GM21390 (cell line): ENCODE measurements around the gene ATP6V1B1.
A peak's percentile ranks its signal among the peaks of the same experiment; 100 is the strongest.

Experiments
- ATAC-seq: cut with Tn5 transposase; IDR thresholded peaks from one replicate; pipeline ENCODE4 v1.9.1; 2021; ENCODE audit not compliant: unreplicated experiment

Gene ATP6V1B1

GRCh38 chr2:70964596-70965386 is 29.1 kb downstream of the ATP6V1B1 start:
- ATAC-seq: peak; percentile 91

- ATAC-seq: no peak
Measured at GRCh38 chr2:70965506-70965905, 29.8 kb downstream of the ATP6V1B1 start.

DNA sequence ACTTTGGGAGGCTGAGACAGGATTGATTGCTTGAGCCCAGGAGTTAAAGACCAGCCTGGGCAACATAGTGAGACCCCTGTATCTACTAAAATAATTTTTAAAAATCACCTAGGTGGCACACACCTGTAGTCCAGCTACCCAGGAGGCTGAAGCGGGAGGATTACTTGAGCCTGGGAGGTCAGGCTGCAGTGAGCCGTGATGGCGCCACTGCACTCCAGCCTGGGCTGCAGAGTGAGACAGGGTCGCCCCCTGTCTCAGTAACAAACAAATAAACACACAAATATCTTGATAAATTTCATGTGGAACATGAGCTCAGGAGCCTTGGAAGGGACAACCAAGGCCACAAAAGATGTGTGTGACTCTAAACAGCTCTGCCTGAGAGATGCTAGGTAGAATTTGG is 31.0 kb downstream of the ATP6V1B1 start:
- ATAC-seq: no peak

GRCh38 chr2:70967189-70967588 is 31.5 kb downstream of the ATP6V1B1 start:
- no peak for ATAC-seq

DNA sequence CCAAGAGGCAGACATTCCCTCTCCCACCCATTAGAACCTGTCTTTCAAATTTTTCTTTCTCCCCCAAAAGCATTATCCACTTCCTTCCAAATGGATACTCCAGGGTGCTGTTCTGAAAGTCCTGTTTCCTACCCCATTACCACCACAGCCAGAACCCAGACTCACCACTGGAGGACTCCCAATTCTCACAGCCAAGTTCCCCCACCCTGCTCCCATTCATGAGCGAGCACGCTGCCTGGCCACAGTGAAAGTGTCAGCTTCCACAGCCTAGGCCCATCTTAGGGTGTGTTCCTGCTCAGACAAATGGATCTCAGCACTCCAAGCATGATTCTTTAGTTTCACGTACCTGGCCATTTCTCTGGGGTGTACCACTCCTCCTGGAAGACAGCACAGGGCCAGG is 38.9 kb downstream of the ATP6V1B1 start:
- no peak for ATAC-seq

- ATAC-seq: no peak
Measured at GRCh38 chr2:70975237-70975636, 39.5 kb downstream of the ATP6V1B1 start.

- no peak for ATAC-seq
Measured at GRCh38 chr2:70977605-70978205, 42.0 kb downstream of the ATP6V1B1 start.

GRCh38 chr2:70978341-70979179 is 42.9 kb downstream of the ATP6V1B1 start, which contains the start of gene ANKRD53:
Gene ANKRD53, plus strand, starts transcription at chr2:70978630. Its CDS starts 16 bp downstream, at chr2:70978646.
- no peak for ATAC-seq

DNA sequence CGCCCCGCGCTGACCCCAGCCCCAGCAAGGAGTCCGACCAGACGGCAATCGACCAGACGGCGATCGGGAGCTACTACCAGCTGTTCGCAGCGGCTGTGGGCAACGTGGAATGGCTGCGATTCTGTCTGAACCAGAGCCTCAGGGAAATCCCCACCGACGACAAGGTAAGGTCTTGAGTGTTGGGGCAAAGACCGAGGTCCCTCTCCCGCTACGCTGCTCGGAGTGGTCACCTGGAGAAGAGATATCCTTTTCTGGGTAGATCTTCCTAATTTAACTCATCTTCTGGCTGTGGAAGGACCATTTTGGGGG is 43.4 kb downstream of the ATP6V1B1 start:
- ATAC-seq: no peak

- no peak for ATAC-seq
Measured at GRCh38 chr2:70979626-70980025, 43.9 kb downstream of the ATP6V1B1 start.

DNA sequence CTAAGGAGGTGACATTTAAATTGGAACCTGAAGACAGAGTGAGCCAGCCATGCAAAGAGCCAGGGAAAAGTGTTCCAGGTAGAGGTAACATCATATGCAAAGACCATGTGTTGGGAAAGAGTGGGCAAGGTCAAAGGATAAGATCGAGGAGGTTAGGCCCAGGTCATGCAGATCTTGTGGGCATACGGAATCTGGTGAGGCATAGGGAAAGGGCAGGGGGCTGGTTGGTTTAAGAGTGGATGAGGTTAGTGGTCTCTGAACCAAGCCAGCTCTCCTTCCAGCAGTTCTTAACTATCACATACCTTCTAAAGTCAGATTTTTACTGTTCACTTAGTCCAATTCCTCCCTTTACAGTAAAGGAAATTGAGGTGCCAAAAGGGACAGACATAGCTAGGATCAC is 45.7 kb downstream of the ATP6V1B1 start:
- ATAC-seq: no peak

DNA sequence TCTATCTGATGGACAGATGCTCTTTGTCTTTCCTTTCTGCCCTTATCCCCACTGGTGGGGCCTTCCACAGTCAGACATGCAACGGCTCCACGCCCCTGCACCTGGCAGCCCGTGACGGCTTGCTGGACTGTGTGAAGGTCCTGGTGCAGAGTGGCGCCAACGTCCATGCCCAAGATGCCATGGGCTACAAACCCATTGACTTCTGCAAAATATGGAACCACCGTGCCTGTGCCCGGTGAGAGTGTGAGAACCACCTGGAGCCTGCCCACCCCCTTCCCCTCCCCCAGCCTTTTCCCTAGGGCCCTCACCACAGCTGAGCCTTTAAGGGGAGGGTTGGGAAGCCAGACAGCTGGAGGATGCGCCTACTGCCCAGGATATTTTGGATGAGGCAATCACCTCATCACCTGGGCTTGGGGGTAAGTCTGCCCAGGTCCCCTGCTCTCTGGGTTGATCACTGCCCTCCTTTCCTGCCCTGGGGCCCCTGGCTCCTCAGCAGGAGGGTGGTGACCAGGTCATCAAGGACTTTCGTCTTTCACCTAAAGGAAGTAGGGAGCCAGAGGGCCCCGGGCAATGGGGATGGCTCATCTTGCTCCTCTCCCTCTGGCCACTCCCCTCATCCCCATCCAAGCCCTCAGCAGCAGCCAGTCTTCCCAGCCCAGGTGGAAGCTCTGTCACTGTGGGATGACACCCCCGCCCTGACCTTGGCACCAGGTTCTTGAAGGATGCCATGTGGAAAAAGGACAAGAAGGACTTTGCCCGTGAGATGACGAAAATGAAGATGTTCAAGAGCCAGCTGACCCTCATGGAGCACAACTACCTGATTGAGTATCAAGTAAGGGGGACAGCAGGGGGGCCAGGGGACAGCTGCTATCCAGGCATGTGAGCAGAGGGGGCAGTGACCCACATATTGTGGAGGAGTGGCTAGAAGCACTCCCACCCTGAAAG is 46.4 kb downstream of the ATP6V1B1 start:
- ATAC-seq: no peak

GRCh38 chr2:70982971-70983370 is 47.3 kb downstream of the ATP6V1B1 start:
- no peak for ATAC-seq

DNA sequence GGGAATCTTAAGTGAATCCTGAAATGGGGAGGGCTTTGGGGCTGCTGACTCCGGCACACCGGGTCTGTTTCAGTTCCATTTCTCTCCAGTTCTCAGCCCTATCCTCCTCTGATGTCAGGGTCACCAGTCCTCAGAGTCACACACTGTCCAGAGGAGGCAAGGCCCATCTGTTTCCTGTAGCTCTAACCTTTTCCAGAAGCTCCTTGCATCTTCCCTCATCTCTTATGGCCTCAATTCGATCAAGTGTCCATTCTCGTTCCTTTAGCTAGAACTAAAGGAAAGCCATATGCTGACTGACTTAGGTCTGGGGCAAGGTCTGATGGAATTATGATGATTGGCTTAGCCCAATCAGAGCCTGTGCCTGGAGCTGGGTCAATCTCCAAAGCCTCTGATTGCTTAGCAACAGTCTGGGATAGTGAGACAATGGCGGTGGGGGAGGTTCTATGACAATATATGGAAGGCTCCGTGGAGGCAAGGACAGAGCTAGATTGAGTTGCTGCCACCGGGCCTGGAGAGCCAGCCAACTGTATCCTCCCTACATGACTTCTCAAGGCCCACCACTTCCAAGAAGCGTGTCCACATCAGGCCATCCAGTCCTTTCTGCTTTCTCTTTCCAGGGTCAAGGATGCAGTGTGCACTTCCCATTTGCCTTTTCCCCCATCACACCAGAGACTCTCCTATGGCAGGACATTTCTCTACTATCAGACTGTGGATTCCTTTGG is 48.0 kb downstream of the ATP6V1B1 start:
- ATAC-seq: no peak

- ATAC-seq: no peak
Measured at GRCh38 chr2:70984228-70984575, 48.5 kb downstream of the ATP6V1B1 start.

- ATAC-seq: peak; percentile 94
Measured at GRCh38 chr2:70984576-70985282, 49.0 kb downstream of the ATP6V1B1 start.

GRCh38 chr2:70985283-70985688 is 49.6 kb downstream of the ATP6V1B1 start:
- ATAC-seq: no peak

DNA sequence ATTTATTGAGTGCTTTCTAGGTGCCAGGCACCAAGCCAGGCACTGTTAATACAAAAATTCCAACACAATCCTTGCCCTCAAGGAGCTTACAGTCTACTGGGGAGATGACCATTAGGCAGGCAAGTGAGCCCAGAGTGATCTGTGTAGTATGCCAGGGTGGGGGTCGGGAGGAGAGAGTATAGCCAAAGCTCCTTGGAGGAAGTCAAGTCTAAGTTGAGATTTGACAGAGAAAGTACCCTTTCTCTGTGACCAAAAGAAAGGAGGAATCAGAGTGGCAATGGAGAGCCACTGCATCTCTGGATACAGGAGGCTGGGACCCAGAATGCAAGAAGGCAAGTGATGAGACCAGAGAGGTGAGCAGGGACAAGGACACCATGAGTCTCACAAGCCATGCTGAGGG is 50.3 kb downstream of the ATP6V1B1 start:
- ATAC-seq: no peak

DNA sequence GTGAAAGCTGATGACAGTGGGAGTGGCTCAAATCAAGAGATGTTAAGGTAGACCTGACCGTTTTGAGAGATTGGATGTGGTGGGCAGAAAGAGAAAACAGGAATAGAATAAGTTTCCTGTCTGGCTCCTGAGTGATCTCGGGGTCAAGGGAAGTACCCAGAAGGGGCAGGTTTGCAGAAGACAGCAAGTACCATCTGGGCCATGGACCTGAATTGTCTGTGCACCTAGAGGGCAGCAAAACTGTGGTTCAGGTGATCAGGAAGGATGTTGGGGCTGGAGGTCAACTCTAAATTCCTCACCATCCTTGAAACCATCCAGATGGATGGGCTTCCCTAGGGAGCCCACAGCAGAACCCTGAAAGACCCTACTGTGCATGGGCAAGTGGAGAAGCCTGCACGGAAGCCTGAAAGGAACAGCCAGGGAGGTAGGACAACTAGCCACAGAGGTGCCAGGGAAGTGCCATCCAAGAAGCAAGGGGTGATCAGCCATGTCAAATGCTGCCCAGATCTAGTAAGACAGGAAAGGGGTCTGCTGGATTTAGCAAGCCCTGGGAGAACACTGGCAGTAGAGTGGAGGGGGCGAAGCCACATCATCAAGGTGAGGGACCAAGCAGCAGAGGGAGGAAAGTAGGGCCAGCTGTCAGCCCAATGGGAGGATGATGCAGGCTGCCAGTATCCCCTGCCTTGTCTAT is 50.9 kb downstream of the ATP6V1B1 start:
- ATAC-seq: no peak
